ENCODE measurements around the gene TMEM200B.

The TMEM200B gene

DNA sequence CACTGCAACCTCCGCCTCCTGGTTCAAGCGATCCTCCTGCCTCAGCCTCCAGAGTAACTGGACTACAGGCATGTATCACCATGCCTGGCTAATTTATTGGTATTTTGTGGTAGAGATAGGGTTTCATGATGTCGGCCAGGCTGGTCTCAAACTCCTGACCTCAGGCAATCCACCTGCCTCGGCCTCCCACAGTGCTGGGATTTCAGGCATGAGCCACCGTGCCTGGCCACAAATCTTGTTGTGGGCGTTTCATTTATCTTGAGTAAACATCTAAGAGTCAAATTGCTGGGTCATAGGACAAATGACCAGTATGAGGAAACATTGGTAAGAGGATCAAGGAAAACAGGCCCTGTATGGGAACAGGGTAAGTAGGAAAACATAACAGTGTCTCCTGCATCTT, 17.9 kb downstream of the TMEM200B start:
- Histone ChIP-seq H3K4me3 (ENCODE audit: low read depth, low read length) (no peak overlapping the region), H3K4me1 (ENCODE audit: control insufficient read depth, insufficient read depth, low read length) (no peaks in the 10 kb centered on the region), H3K36me3 (ENCODE audit: control insufficient read depth in 2 of 2, insufficient read depth in 1 of 2, low read length in 2 of 2) (peaks cover 6 to 27% of the 10 kb centered on the region in 2 experiments; a peak in 2 of 3 replicates), H3K27ac (ENCODE audit: extremely low read depth, low read depth, low read length) (no peak overlapping the region), H3K9me3 (ENCODE audit: control insufficient read depth, insufficient read depth, low read depth, low read length) (no peaks in the 10 kb centered on the region)
- TF ChIP-seq ZNF211 (tag by site-specific recombination; IDR thresholded peaks at IDR 0.05; ENCODE audit: low read depth): no peak
- TF ChIP-seq ZFHX2 (tag by site-specific recombination; conservative IDR thresholded peaks at IDR 0.05): peak; percentile 67
- TF ChIP-seq EGR2 (tag by site-specific recombination; IDR thresholded peaks at IDR 0.05; ENCODE audit: low read depth): peak; percentile 68
- peak; percentile 22; the same call in 1 of the 2 replicates for TF ChIP-seq GLIS1 (tag by site-specific recombination; IDR thresholded peaks at IDR 0.05)
- ChIA-PET CTCF (no interaction called here), POLR2A (no interaction called here)

DNA sequence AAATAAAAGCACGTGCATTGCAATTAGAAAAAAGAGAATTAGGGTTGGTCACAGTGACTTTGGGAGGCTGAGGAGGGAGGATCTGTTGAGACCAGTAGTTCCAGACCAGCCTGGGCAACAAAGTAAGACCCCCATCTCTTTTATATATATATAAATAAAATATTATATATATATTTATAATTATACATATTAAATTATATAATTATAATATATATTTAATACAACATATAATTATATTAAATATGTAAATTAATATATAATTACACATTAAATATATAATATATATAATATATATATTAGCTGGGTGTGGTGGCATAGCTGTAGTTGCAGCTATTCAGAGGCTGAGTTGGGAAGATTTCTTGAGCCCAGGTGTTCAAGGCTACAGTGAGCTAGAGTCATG, 23.2 kb downstream of the TMEM200B start:
- CTCF ChIA-PET: no interaction called here
- POLR2A ChIA-PET: no interaction called here
- H3K4me3 ChIP-seq (ENCODE audit: low read depth, low read length): no peak overlapping the region
- H3K36me3 ChIP-seq (ENCODE audit: control insufficient read depth in 2 of 2, insufficient read depth in 1 of 2, low read length in 2 of 2): peaks cover 4 to 32% of the 10 kb centered on the region in 2 experiments; a peak in 2 of 3 replicates
- H3K27ac ChIP-seq (ENCODE audit: extremely low read depth, low read depth, low read length): no peak overlapping the region
- peaks cover 11% of the 10 kb centered on the region for H3K4me1 ChIP-seq (ENCODE audit: control insufficient read depth, insufficient read depth, low read length)
- no peak for TF ChIP-seq SETDB1 (IDR thresholded peaks at IDR 0.05; ENCODE audit: insufficient read length, low read length)
- TF ChIP-seq, protein P1, sequence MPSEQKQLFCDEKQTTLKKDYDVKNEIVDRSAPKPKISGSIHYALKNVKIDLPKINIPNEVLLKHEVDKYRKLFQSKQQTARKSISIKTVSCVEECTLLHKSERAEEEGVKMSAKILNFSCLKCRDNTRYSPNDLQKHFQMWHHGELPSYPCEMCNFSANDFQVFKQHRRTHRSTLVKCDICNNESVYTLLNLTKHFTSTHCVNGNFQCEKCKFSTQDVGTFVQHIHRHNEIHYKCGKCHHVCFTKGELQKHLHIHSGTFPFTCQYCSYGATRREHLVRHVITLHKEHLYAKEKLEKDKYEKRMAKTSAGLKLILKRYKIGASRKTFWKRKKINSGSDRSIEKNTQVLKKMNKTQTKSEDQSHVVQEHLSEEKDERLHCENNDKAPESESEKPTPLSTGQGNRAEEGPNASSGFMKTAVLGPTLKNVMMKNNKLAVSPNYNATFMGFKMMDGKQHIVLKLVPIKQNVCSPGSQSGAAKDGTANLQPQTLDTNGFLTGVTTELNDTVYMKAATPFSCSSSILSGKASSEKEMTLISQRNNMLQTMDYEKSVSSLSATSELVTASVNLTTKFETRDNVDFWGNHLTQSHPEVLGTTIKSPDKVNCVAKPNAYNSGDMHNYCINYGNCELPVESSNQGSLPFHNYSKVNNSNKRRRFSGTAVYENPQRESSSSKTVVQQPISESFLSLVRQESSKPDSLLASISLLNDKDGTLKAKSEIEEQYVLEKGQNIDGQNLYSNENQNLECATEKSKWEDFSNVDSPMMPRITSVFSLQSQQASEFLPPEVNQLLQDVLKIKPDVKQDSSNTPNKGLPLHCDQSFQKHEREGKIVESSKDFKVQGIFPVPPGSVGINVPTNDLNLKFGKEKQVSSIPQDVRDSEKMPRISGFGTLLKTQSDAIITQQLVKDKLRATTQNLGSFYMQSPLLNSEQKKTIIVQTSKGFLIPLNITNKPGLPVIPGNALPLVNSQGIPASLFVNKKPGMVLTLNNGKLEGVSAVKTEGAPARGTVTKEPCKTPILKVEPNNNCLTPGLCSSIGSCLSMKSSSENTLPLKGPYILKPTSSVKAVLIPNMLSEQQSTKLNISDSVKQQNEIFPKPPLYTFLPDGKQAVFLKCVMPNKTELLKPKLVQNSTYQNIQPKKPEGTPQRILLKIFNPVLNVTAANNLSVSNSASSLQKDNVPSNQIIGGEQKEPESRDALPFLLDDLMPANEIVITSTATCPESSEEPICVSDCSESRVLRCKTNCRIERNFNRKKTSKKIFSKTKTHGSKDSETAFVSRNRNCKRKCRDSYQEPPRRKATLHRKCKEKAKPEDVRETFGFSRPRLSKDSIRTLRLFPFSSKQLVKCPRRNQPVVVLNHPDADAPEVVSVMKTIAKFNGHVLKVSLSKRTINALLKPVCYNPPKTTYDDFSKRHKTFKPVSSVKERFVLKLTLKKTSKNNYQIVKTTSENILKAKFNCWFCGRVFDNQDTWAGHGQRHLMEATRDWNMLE (tag by site-specific recombination; conservative IDR thresholded peaks at IDR 0.05; ENCODE audit: low read depth): no peak
- no peak for TF ChIP-seq ZNF112 (tag by site-specific recombination; IDR thresholded peaks at IDR 0.05)
- TF ChIP-seq ZNF266 (tag by site-specific recombination; IDR thresholded peaks at IDR 0.05; ENCODE audit: low read depth): no peak
- no peaks in the 10 kb centered on the region for H3K9me3 ChIP-seq (ENCODE audit: control insufficient read depth, insufficient read depth, low read depth, low read length)

DNA sequence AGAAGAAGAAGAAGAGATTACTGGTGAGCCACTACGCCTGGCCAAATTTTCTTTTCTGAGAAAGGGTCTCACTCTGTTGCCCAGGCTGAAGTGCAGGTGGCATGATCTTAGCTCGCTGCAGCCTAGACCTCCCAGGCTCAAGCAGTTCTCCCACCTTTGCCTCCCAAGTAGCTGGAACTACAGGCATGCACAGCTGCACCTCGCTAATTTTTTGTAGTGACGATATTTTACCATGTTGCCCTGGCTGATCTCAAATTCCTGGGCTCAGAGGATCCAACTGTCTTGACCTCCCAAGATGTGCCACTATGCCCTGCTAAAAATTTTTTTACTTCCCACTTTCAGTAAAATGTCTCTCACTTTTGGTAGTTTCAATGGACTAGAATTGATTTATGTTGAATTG, 24.4 kb downstream of the TMEM200B start:
- POLR2A ChIA-PET: interaction anchor here (0.6 kb wide), 1 partner anchor 60 kb away, joined by 4 read pairs; no protein-coding TSS in a partner anchor
- H3K4me3 ChIP-seq (ENCODE audit: low read depth, low read length): no peak overlapping the region
- peak; percentile 46; the same call in 1 of the 2 replicates for TF ChIP-seq ZNF121 (tag by site-specific recombination; IDR thresholded peaks at IDR 0.05)
- TF ChIP-seq, protein P2, sequence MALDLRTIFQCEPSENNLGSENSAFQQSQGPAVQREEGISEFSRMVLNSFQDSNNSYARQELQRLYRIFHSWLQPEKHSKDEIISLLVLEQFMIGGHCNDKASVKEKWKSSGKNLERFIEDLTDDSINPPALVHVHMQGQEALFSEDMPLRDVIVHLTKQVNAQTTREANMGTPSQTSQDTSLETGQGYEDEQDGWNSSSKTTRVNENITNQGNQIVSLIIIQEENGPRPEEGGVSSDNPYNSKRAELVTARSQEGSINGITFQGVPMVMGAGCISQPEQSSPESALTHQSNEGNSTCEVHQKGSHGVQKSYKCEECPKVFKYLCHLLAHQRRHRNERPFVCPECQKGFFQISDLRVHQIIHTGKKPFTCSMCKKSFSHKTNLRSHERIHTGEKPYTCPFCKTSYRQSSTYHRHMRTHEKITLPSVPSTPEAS (tag by site-specific recombination; IDR thresholded peaks at IDR 0.05): no peak
- peak; percentile 41 for TF ChIP-seq GLIS1 (tag by site-specific recombination; IDR thresholded peaks at IDR 0.05)
- TF ChIP-seq ZEB2 (tag by site-specific recombination; IDR thresholded peaks at IDR 0.05): no peak
- H3K27ac ChIP-seq (ENCODE audit: extremely low read depth, low read depth, low read length): no peak overlapping the region
- CTCF ChIA-PET: no interaction called here
- peaks cover 11% of the 10 kb centered on the region for H3K4me1 ChIP-seq (ENCODE audit: control insufficient read depth, insufficient read depth, low read length)
- peaks cover 4 to 35% of the 10 kb centered on the region in 2 experiments; a peak in 2 of 3 replicates for H3K36me3 ChIP-seq (ENCODE audit: control insufficient read depth in 2 of 2, insufficient read depth in 1 of 2, low read length in 2 of 2)
- no peaks in the 10 kb centered on the region for H3K9me3 ChIP-seq (ENCODE audit: control insufficient read depth, insufficient read depth, low read depth, low read length)

All from HEK293 (cell line).